NT2/D1 (cell line): ENCODE data around the gene RNF19B.

ENCODE experiments used
- SUZ12 ChIP-seq: IDR thresholded peaks from 2 replicates; pipeline ENCODE4 v1.6.1; 2011; ENCODE audit not compliant: insufficient read length, insufficient read depth; ENCODE audit errors: extremely low read depth
- YY1 ChIP-seq: IDR thresholded peaks from 2 replicates; pipeline ENCODE4 v1.6.1; 2011; ENCODE audit not compliant: insufficient read length, insufficient read depth
- ZNF274 ChIP-seq: IDR thresholded peaks from 2 replicates; pipeline ENCODE4 v1.6.1; 2011; ENCODE audit warnings: mild to moderate bottlenecking, low read depth, low read length

DNA sequence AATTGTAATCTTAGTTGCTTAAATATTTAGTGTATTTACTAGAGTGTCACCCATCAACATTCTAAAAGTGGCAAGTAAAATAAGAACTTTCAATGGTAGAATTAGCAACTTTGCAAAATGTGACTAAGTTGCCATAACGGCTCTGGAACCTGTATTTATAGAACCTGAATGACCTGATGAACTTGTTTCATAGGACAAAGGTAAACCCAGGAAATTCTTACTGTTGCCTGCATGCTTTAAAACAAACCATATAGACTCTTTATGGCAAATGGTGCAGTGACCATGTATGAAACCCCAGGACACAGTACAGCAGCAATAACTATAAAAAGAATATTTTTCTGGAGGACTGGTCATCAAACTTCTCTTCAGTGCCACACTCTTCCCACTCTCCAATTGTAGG lies 49.2 kb upstream of the RNF19B start:
- TF ChIP-seq YY1: no peak
- no peak for TF ChIP-seq SUZ12
- TF ChIP-seq ZNF274: no peak
